ENCODE results near the gene ST6GAL1.

Gene ST6GAL1

DNA sequence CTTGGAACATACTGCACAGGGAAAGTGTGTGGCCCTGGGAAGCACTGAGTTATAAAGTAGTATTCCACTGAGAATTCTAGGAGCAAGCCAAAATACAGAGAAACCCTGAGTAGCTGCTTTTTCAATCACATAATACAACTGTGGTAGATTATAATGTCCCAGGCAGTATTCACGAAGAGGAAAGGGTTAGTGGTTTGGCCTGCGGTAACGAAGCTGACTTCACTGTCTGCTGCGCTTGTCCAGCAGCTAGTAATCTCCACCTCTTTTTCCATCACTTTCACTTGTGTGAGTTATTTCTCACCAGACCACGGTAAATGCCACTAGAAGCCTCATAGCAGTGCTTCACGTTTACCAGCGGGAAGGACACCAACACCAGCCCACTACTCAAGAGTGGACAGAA, 174.6 kb downstream of the ST6GAL1 start:
- no peak for DNase-seq
- in situ Hi-C loops (cut with HindIII; ENCODE audit: low pct_ligation_motif_present, low pct_unique_long_range_greater_than_20kb, low sequenced_read_pairs): no loop called here

DNA sequence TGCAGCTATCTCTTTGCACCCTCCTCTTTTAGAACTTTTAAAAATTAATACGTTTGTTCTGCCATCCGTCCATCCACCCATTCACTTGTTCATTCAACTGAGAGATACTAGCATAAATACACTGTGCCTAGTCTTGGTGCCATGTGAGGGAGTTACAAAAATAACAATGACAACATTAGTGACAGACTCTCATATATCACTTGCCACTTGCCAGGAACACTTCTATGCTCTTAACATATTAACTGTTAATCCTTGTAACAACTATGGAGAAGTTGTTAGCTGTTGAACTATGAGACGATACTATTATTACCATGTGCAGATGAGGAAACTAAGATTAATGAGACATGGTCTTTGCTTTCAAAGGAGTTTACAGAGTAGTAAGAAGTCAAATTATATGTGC, 175.4 kb downstream of the ST6GAL1 start:
- DNase-seq: no peak
- in situ Hi-C loops (cut with HindIII; ENCODE audit: low pct_ligation_motif_present, low pct_unique_long_range_greater_than_20kb, low sequenced_read_pairs): no loop called here

DNA sequence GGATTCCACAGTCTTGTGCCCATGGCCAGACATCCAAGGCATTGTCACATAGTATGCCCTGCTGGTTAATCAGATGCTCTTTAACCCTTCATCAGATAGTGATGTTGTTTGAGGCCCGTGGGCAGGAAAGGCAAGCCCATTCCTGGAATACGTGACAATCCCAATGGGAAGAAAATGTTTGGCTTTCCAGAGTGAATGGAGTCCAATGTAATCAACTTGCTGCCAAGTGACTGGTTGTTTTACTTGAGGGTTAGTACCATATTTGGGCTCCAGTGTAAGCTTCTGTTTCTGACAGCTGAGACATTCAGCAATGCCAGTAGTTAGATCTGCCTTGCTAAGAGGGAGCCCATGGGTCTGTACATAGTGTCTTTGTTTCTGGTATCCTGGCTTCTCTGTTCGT, 177.7 kb downstream of the ST6GAL1 start:
- in situ Hi-C loops (cut with HindIII; ENCODE audit: low pct_ligation_motif_present, low pct_unique_long_range_greater_than_20kb, low sequenced_read_pairs): no loop called here
- no peak for DNase-seq

DNA sequence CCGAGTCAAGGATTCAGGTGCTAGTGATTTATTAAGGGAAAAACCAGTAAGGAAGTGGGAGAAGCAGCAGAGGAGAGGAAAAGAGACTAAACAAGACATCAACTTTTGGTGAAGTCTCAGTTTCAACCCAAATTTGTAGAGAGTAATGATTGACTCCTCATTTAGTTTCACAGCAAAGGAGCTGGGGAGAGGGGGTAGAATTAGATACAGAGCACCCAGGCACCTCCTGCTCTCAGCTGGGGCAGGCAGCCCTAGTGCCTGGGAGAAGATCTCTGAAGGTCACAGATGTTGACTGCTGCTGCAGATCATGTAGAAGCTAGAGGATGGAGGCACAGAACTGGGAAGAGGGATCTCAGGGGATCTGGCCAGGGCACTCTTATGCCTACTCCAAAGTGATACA, 179.8 kb downstream of the ST6GAL1 start:
- in situ Hi-C loops (cut with HindIII; ENCODE audit: low pct_ligation_motif_present, low pct_unique_long_range_greater_than_20kb, low sequenced_read_pairs): no loop called here

DNA sequence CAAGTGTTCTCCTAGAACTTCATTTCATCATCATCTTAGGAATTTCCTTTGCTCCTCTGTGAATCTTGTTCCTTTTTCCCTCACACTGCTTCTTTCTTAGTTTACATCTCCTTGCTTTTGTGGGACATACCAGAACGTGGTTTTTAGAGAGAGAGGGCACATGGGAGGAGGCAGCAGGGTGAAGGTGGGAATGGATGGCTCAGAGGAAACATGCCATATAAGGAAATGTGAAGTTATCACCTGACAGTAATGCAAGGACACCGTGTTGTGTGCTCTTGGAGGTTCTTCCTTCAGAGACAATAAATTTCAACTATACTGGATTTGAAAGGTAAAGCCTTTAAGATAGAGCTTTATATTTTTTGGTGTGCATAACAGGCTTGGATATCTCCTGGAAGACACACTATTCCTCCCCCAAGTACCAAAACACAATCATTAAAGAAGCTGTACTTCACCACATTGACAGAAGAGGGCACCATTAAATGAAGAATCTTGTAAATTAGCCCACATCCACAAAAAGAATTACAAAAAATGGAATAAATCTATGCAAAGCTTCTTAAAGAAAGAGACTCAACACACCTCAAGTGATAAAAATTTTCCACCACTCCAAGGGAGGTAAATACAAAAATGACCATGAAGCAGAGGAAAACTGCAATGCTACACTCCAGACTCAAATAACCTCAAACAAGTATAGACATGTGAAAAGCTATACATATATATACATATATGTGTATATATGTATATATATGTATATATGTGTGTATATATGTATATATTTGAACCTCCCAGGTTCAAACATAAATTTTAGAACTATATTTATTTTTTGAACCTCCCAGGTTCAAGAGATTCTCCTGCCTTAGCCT, 182.8 kb downstream of the ST6GAL1 start:
- in situ Hi-C loops (cut with HindIII; ENCODE audit: low pct_ligation_motif_present, low pct_unique_long_range_greater_than_20kb, low sequenced_read_pairs): no loop called here
- DNase-seq: peak; percentile 26

More for the DNA sequence above, 179.8 kb downstream of the ST6GAL1 start:
- DNase-seq: no peak

DNA sequence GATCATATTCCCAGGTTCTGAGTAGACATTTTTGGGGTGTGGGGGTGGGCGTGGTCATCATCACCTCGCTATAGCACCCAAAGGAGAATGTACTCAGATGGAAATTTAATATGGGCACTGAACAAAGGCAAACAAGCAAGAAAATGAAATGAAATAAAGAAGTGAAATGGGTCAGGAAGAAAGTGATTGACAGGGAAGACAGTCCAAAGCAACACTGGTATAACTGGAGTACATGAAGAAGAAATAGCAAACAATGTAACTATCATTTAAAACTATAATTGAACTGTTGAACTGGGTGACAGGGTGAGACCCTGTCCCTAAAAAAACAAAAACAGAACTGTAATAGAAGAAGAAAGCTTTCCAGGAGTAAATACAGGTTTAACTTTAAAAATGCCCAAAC, 184.2 kb downstream of the ST6GAL1 start:
- in situ Hi-C loops (cut with HindIII; ENCODE audit: low pct_ligation_motif_present, low pct_unique_long_range_greater_than_20kb, low sequenced_read_pairs): no loop called here
- no peak for DNase-seq

DNA sequence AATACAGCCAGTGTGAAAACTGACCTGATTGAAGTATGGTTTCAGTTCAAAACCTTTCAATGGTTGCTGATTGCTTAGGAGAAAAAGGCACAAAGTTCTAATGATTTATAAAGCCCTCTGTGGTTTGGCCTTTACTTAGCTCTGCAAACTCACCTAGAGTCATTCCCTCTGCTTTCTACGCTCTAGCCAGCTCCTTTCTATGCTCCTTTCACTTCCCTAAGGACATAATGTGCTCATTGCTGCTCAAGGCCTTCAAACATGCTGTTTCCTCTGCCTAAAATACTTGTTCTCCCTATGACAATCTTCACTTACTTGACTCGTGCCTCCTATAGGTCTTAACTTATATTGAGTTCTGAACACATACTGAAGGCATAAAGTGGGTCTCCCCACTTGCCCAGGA, 190.0 kb downstream of the ST6GAL1 start:
- in situ Hi-C loops (cut with HindIII; ENCODE audit: low pct_ligation_motif_present, low pct_unique_long_range_greater_than_20kb, low sequenced_read_pairs): no loop called here
- DNase-seq: no peak

DNA sequence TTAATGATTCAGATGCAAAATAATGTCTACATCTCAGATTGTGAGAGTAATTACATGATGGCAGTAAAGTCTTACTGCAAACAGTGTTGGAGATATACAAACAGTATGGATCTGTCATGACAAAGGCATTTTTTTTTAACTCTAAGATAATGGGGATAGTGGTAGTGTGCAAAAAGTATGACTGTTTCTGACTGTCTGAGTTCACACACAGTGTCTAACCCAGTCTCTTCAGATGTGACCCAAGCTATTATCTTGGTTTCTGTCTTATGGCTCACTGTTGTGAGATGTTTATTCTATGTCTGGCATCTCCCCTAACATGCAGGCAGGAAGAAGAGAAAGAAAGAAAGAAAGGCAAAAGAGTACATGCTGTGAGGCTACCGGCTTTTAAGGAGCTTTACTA, 191.9 kb downstream of the ST6GAL1 start:
- in situ Hi-C loops (cut with HindIII; ENCODE audit: low pct_ligation_motif_present, low pct_unique_long_range_greater_than_20kb, low sequenced_read_pairs): no loop called here
- DNase-seq: no peak

DNA sequence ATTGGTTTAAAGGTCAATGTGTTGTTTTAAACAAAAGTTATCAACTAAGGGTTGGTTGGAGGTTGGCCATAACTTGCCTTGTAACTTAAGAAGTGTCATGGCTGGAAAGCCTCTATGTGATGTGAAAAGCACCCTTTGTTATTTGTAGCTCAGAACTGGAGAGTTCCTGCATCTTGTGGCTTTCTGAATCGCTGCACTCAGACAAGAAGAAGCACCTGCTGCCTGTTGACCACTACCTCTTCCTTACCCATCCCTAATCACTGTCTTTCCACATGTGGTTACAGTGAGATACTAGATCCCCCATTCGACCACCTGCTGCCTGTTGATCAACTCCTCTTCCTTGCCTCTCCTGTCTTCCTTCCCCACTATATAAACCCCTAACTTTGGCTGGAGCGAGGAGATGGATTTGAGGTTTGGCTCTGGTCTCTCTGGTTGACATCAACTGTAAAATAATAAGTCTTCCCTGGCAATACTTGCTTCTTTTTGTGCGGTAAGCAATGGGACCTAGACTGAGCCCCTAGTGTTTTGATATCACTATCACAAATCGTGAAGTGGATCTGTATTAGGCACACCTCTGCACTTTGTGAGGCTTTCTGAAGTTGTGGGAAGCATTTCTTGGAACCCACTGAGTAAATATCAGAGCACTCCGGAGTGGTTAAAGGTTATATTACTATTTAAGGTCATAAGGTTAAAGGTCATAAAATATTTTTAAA, 195.1 kb downstream of the ST6GAL1 start:
- DNase-seq: no peak
- in situ Hi-C loops (cut with HindIII; ENCODE audit: low pct_ligation_motif_present, low pct_unique_long_range_greater_than_20kb, low sequenced_read_pairs): no loop called here
